Endothelial cell of umbilical vein (primary cell): Measurements from ENCODE around the gene ATG7. TPM values are rescaled to one million over a fixed set of nuclear protein-coding genes. Genes with fewer than 3 reads are reported as not detected.

Experiments
- BruUV-seq: library from RNA; stranded (reverse); fragments of 400-500 nt; replicated peaks from 2 replicates; lab custom pipeline; 2021; lab: Mats Ljungman, UMichigan
- CTCF ChIA-PET: fragments of 300-600, 350-600 bp; sonication (Branson Sonifier 250); formaldehyde crosslinking; loops from one replicate; lab custom pipeline; 2021; ENCODE audit warnings: antibody characterized with exemption, inconsistent platforms; lab: Charles Lee
- POLR2A ChIA-PET: fragments of 300-600, 350-600 bp; sonication (Branson Sonifier 250); formaldehyde crosslinking; loops from one replicate; lab custom pipeline; 2021; ENCODE audit warnings: antibody characterized with exemption, inconsistent platforms; lab: Charles Lee
- DNase-seq: peaks from one replicate; pipeline ENCODE4 v3.0.0-alpha.2; 2011; ENCODE audit warnings: low read depth, low spot score
- FAIRE-seq: peaks from 2 replicates; lab custom pipeline; 2011; peaks lifted over from hg19 to GRCh38; lab: Jason Lieb, UNC
- H2AFZ ChIP-seq: 2 replicates; pipeline ENCODE4 v1.6.0; 2012; ENCODE audit warnings: low read depth, low read length, control low read depth, inconsistent platforms
- H3K27ac ChIP-seq: 2 replicates; pipeline ENCODE4 v1.5.1; 2011; ENCODE audit warnings: low read depth, mild to moderate bottlenecking, control low read depth, low read length, moderate library complexity; ENCODE audit not compliant: insufficient read depth
- H3K27me3 ChIP-seq, 2 experiments: 2 replicates each; pipeline versions ENCODE4 v1.6.0 to v1.6.1; 2011; ENCODE audit warnings: low read length in 2 of 2, mixed read lengths in 1 of 2; ENCODE audit not compliant: control insufficient read depth in 2 of 2, insufficient read depth in 2 of 2
- H3K36me3 ChIP-seq, 2 experiments: 2 replicates in 1 of 2; 3 replicates in 1 of 2; pipeline ENCODE4 v1.5.1; 2011; ENCODE audit warnings: low read length in 2 of 2, mild to moderate bottlenecking in 1 of 2, moderate library complexity in 1 of 2; ENCODE audit not compliant: control insufficient read depth in 2 of 2, insufficient read depth in 2 of 2; ENCODE audit errors: extremely low read depth in 1 of 2
- H3K4me1 ChIP-seq: 3 replicates; pipeline ENCODE4 v1.5.1; 2011; ENCODE audit warnings: mild to moderate bottlenecking, low read length; ENCODE audit not compliant: control insufficient read depth, insufficient read depth; ENCODE audit errors: extremely low read depth
- H3K4me2 ChIP-seq: 2 replicates; pipeline ENCODE4 v1.6.1; 2011; ENCODE audit warnings: low read length, control low read depth, mixed read lengths; ENCODE audit not compliant: insufficient read depth
- H3K4me3 ChIP-seq, 3 experiments: fragments of 200-600 bp in 1 of 3; sonication (generic), shearing (Covaris generic) in 1 of 3; replicated peaks in 1 of 3; 2 replicates each; pipeline ENCODE4 v1.5.1; 2011 to 2016; ENCODE audit warnings: control low read depth in 3 of 3, low read length in 3 of 3, mild to moderate bottlenecking in 2 of 3, inconsistent platforms in 1 of 3, low read depth in 1 of 3, moderate library complexity in 1 of 3; ENCODE audit not compliant: insufficient read depth in 1 of 3
- H3K79me2 ChIP-seq: 2 replicates; pipeline ENCODE4 v1.6.0; 2012; ENCODE audit warnings: low read length, inconsistent platforms; ENCODE audit not compliant: control insufficient read depth, insufficient read depth
- H3K9ac ChIP-seq: replicated peaks from 2 replicates; pipeline ENCODE3; 2011; ENCODE audit warnings: low read length, control low read depth; ENCODE audit not compliant: insufficient read depth; ENCODE audit errors: extremely low read depth
- H3K9me1 ChIP-seq: replicated peaks from 3 replicates; pipeline ENCODE4 v1.6.0; 2011; ENCODE audit warnings: mild to moderate bottlenecking, low read length; ENCODE audit not compliant: control insufficient read depth, insufficient read depth; ENCODE audit errors: extremely low read depth
- H3K9me3 ChIP-seq: replicated peaks from 2 replicates; pipeline ENCODE4 v1.5.1; 2012; ENCODE audit warnings: low read length, inconsistent platforms; ENCODE audit not compliant: control insufficient read depth, insufficient read depth
- H4K20me1 ChIP-seq: replicated peaks from 2 replicates; pipeline ENCODE3; 2011; ENCODE audit warnings: mild to moderate bottlenecking, low read length; ENCODE audit not compliant: control insufficient read depth, insufficient read depth; ENCODE audit errors: extremely low read depth
- FOS ChIP-seq: IDR thresholded peaks from 2 replicates; pipeline ENCODE4 v1.6.1; 2011; ENCODE audit warnings: mild to moderate bottlenecking, low read length, moderate library complexity, borderline replicate concordance; ENCODE audit not compliant: insufficient read depth
- GATA2 ChIP-seq: IDR thresholded peaks from 2 replicates; pipeline ENCODE4 v1.7.0; 2011; ENCODE audit warnings: low read depth, mild to moderate bottlenecking, moderate library complexity, mixed read lengths, low read length; ENCODE audit not compliant: insufficient read length, insufficient read depth
- MAX ChIP-seq: IDR thresholded peaks from 2 replicates; pipeline ENCODE4 v1.6.1; 2011; ENCODE audit not compliant: insufficient read depth, insufficient read length
- MYC ChIP-seq: IDR thresholded peaks from one replicate; pipeline ENCODE4 v1.6.1; 2011; ENCODE audit warnings: mild to moderate bottlenecking, low read depth, low read length
- dilution Hi-C: fragments of 300-500 bp; cut with MboI; formaldehyde crosslinking; loops from one replicate; pipeline ENCODE4 v1.15.0; 2019; ENCODE audit warnings: low sequenced_read_pairs; ENCODE audit not compliant: extremely low pct_ligation_motif_present
- intact Hi-C: fragments of 100-400 bp; cut with micrococcal nuclease; formaldehyde crosslinking; loops from one replicate; pipeline ENCODE4 v1.10.0; 2022
- polyA plus RNA-seq, 4 experiments: library from polyadenylated mRNA; depleted of rRNA in 3 of 4; stranded (reverse) in 3 of 4; unstranded in 1 of 4; fragments of >200 nt; gene quantifications; 2 replicates each; pipeline versions ENCODE4 v1.2.1 to v1.2.3, GENCODE V29; 2011 to 2012; ENCODE audit warnings: missing spikeins in 1 of 4
- total RNA-seq: library from RNA; stranded (reverse); gene quantifications from 2 replicates; pipeline ENCODE4 v1.2.3, GENCODE V29; 2021

The ATG7 gene
- total and polyA plus RNA-seq, 2 donors (not counting 3 experiments of a cell fraction or from before 2014, with no cell fraction given): 30.8 to 48.3 TPM

- H3K79me2 ChIP-seq: no peaks in the 10 kb centered on the region
- no TSS peak for BruUV-seq
- no peaks in the 10 kb centered on the region for H3K36me3 ChIP-seq
- no peak overlapping the region for H2AFZ ChIP-seq
- H3K9me1 ChIP-seq: no peaks in the 10 kb centered on the region
- TF ChIP-seq MYC (no peak), GATA2 (peak; percentile 62)
- no peaks in the 10 kb centered on the region for H4K20me1 ChIP-seq
- ChIA-PET CTCF (interaction anchor here (0.6 to 4.5 kb wide), 8 partner anchors 10 to 530 kb away, joined by 3 to 21 read pairs (median 4); no protein-coding TSS in a partner anchor), POLR2A (interaction anchor here (0.7 kb wide), 2 partner anchors 63 to 198 kb away, joined by 3 to 4 read pairs; no protein-coding TSS in a partner anchor)
- intact Hi-C loops (no loop called here), dilution Hi-C loops (no loop called here)
- FAIRE-seq: peak; percentile 92
- no peak overlapping the region for H3K4me3 ChIP-seq
- peak overlapping the region; percentile 16 for H3K27ac ChIP-seq
- DNase-seq: peak; percentile 42
- H3K27me3 ChIP-seq: no peaks in the 10 kb centered on the region
- peaks cover 19% of the 10 kb centered on the region for H3K4me1 ChIP-seq
- peak overlapping the region; percentile 4 for H3K9ac ChIP-seq
- no peaks in the 10 kb centered on the region for H3K9me3 ChIP-seq
- H3K4me2 ChIP-seq: peak overlapping the region; percentile 28
Observed at GRCh38 chr3:11392014-11392859, 120.0 kb downstream of the ATG7 start.

GRCh38 chr3:11392860-11393114, 120.6 kb downstream of the ATG7 start:
- no peaks in the 10 kb centered on the region for H3K36me3 ChIP-seq
- dilution Hi-C loops (no loop called here), intact Hi-C loops (no loop called here)
- DNase-seq (no peak), FAIRE-seq (no peak)
- H3K27ac ChIP-seq: no peak overlapping the region
- no peaks in the 10 kb centered on the region for H3K27me3 ChIP-seq
- no peak overlapping the region for H3K4me3 ChIP-seq
- H3K4me2 ChIP-seq: peak overlapping the region; percentile 28
- TF ChIP-seq MAX: no peak
- TF ChIP-seq FOS: no peak
- no peaks in the 10 kb centered on the region for H3K9me3 ChIP-seq
- no TSS peak for BruUV-seq
- POLR2A ChIA-PET: interaction anchor here (0.7 kb wide), 1 partner anchor 63 kb away, joined by 4 read pairs; no protein-coding TSS in a partner anchor
- H3K4me1 ChIP-seq: peaks cover 19% of the 10 kb centered on the region
- H3K79me2 ChIP-seq: no peaks in the 10 kb centered on the region
- H4K20me1 ChIP-seq: no peaks in the 10 kb centered on the region
- no peak overlapping the region for H2AFZ ChIP-seq
- H3K9me1 ChIP-seq: no peaks in the 10 kb centered on the region
- CTCF ChIA-PET: interaction anchor here (0.6 to 4.5 kb wide), 6 partner anchors 10 to 529 kb away, joined by 3 to 21 read pairs (median 4); no protein-coding TSS in a partner anchor
- H3K9ac ChIP-seq: no peak overlapping the region
